GM12872 (cell line): ENCODE results near the gene TBK1.

Experiments
- CTCF ChIP-seq: IDR thresholded peaks from 3 replicates; pipeline ENCODE4 v1.5.1; 2011; ENCODE audit warnings: low read depth, mild to moderate bottlenecking, low read length, moderate library complexity; ENCODE audit not compliant: insufficient read depth

TBK1 gene

GRCh38 chr12:64497903-64498302, 46.0 kb downstream of the TBK1 start:
- no peak for TF ChIP-seq CTCF

GRCh38 chr12:64500394-64500793, 48.5 kb downstream of the TBK1 start:
- no peak for TF ChIP-seq CTCF

- TF ChIP-seq CTCF, result no peak
Observed at GRCh38 chr12:64501486-64501885, 49.6 kb downstream of the TBK1 start.

DNA sequence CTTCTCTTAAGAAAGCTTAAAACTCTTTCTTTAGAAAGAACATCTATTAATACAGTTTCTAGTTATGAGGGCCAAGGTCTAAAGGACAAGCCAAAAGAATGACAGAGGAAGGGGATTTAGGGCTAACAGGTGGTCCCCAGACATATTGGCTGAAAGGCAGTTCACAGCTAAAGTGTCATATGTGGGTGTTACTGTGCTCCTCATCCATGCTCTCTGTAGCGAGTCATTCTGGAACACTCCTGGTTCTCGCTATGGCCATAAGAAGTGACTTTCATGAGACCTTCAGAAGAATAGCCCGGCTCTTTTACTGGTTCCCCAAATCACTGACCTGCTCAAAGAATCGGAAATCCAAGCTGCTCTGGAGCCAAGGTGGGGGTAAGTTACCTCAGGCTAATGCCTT, 55.0 kb downstream of the TBK1 start:
- no peak for TF ChIP-seq CTCF

DNA sequence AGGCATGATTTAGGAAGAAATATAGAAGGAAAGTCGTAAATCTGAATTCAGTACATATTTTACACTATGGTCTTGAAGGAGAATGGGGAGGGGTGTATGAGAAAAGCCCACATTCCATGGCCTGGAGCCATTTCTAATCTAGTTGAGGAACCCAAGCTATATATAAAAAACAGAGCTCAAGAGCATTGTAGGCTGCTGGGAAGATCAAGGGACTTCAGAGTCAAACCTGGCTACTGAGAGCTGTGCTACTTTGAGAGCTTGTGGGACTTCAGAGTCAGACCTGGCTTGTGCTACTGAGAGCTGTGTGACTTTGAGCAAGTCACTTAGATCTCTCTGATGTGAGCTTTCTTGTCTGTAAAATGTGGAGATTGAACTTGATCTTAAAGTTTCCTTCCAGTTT, 58.7 kb downstream of the TBK1 start:
- TF ChIP-seq CTCF, result no peak

GRCh38 chr12:64518396-64518795, 66.5 kb downstream of the TBK1 start:
- TF ChIP-seq CTCF, result no peak

- TF ChIP-seq CTCF, result no peak
Observed at GRCh38 chr12:64521833-64522232, 69.9 kb downstream of the TBK1 start.

GRCh38 chr12:64522316-64522715, 70.4 kb downstream of the TBK1 start:
- no peak for TF ChIP-seq CTCF
